Measurements from ENCODE around the gene GCAT.
A peak's percentile ranks its signal among the peaks of the same experiment; 100 is the strongest.

The GCAT gene

GRCh38 chr22:37808294-37808657 is 542 bp downstream of the GCAT start:
- H3K4me2 ChIP-seq (ENCODE audit: low read depth, low read length, poor library complexity, severe bottlenecking), result peak overlapping the region; percentile 60
- H2AFZ ChIP-seq (ENCODE audit: low read depth, low read length, severe bottlenecking), result peak overlapping the region; percentile 56
- H3K79me2 ChIP-seq (ENCODE audit: insufficient read depth, low read length), result no peaks in the 10 kb centered on the region
- H3K4me3 ChIP-seq (ENCODE audit: insufficient read depth, low read length, poor library complexity, severe bottlenecking), result peak overlapping the region; percentile 46
- H3F3A ChIP-seq (ENCODE audit: insufficient read depth), result peaks cover 4% of the 10 kb centered on the region; the same call in 1 of the 2 replicates
- H3K36me3 ChIP-seq (ENCODE audit: low read length), result no peaks in the 10 kb centered on the region
- no peak overlapping the region for H3K27ac ChIP-seq (ENCODE audit: low read depth, low read length)
- H3K9me3 ChIP-seq (ENCODE audit: insufficient read depth, low read length), result no peaks in the 10 kb centered on the region
- H3K9ac ChIP-seq (ENCODE audit: low read length), result peak overlapping the region; percentile 55
- TF ChIP-seq EZH2phosphoT487 (conservative IDR thresholded peaks at IDR 0.05; ENCODE audit: low read length) (no peak), CTCF (IDR thresholded peaks at IDR 0.05; ENCODE audit: insufficient read depth, low read length, poor library complexity, severe bottlenecking) (no peak)
- no peaks in the 10 kb centered on the region for H3K9me2 ChIP-seq (replicated peaks; ENCODE audit: insufficient read depth, low read length)
- no peaks in the 10 kb centered on the region for H3K27me3 ChIP-seq (ENCODE audit: low read length)
- no peaks in the 10 kb centered on the region for H4K20me1 ChIP-seq (ENCODE audit: low read depth, low read length)

- no peaks in the 10 kb centered on the region for H3K9me3 ChIP-seq (ENCODE audit: insufficient read depth, low read length)
- H3F3A ChIP-seq (ENCODE audit: insufficient read depth), result peaks cover 4% of the 10 kb centered on the region; the same call in 1 of the 2 replicates
- H3K36me3 ChIP-seq (ENCODE audit: low read length), result no peaks in the 10 kb centered on the region
- no peaks in the 10 kb centered on the region for H3K27me3 ChIP-seq (ENCODE audit: low read length)
- no peak overlapping the region for H3K4me2 ChIP-seq (ENCODE audit: low read depth, low read length, poor library complexity, severe bottlenecking)
- H3K9me2 ChIP-seq (replicated peaks; ENCODE audit: insufficient read depth, low read length), result no peaks in the 10 kb centered on the region
- H4K20me1 ChIP-seq (ENCODE audit: low read depth, low read length), result no peaks in the 10 kb centered on the region
- H3K79me2 ChIP-seq (ENCODE audit: insufficient read depth, low read length), result no peaks in the 10 kb centered on the region
- no peak overlapping the region for H2AFZ ChIP-seq (ENCODE audit: low read depth, low read length, severe bottlenecking)
- no peak overlapping the region for H3K27ac ChIP-seq (ENCODE audit: low read depth, low read length)
- no peak overlapping the region for H3K4me3 ChIP-seq (ENCODE audit: insufficient read depth, low read length, poor library complexity, severe bottlenecking)
- TF ChIP-seq CTCF (IDR thresholded peaks at IDR 0.05; ENCODE audit: insufficient read depth, low read length, poor library complexity, severe bottlenecking), result no peak
- no peak for TF ChIP-seq EZH2phosphoT487 (conservative IDR thresholded peaks at IDR 0.05; ENCODE audit: low read length)
- H3K9ac ChIP-seq (ENCODE audit: low read length), result no peak overlapping the region
Observed at GRCh38 chr22:37809672-37810333, 2.1 kb downstream of the GCAT start.

GRCh38 chr22:37811867-37812266 is 4.1 kb downstream of the GCAT start:
- no peaks in the 10 kb centered on the region for H4K20me1 ChIP-seq (ENCODE audit: low read depth, low read length)
- no peaks in the 10 kb centered on the region for H3K36me3 ChIP-seq (ENCODE audit: low read length)
- H3K4me2 ChIP-seq (ENCODE audit: low read depth, low read length, poor library complexity, severe bottlenecking), result no peak overlapping the region
- no peaks in the 10 kb centered on the region for H3K27me3 ChIP-seq (ENCODE audit: low read length)
- H3F3A ChIP-seq (ENCODE audit: insufficient read depth), result no peaks in the 10 kb centered on the region
- H3K9me3 ChIP-seq (ENCODE audit: insufficient read depth, low read length), result no peaks in the 10 kb centered on the region
- H3K4me3 ChIP-seq (ENCODE audit: insufficient read depth, low read length, poor library complexity, severe bottlenecking), result no peak overlapping the region
- no peaks in the 10 kb centered on the region for H3K79me2 ChIP-seq (ENCODE audit: insufficient read depth, low read length)
- TF ChIP-seq CTCF (IDR thresholded peaks at IDR 0.05; ENCODE audit: insufficient read depth, low read length, poor library complexity, severe bottlenecking), result no peak
- no peak for TF ChIP-seq EZH2phosphoT487 (conservative IDR thresholded peaks at IDR 0.05; ENCODE audit: low read length)
- no peak overlapping the region for H3K9ac ChIP-seq (ENCODE audit: low read length)
- H3K9me2 ChIP-seq (replicated peaks; ENCODE audit: insufficient read depth, low read length), result no peaks in the 10 kb centered on the region
- H2AFZ ChIP-seq (ENCODE audit: low read depth, low read length, severe bottlenecking), result no peak overlapping the region
- no peak overlapping the region for H3K27ac ChIP-seq (ENCODE audit: low read depth, low read length)
